ENCODE results near the gene NOX3. TPM values are rescaled to one million over a fixed set of nuclear protein-coding genes. Genes with fewer than 3 reads are reported as not detected.

NOX3 gene
- polyA plus RNA-seq, 3 donors, result 1.5 to 2.1 (median 1.9) TPM

DNA sequence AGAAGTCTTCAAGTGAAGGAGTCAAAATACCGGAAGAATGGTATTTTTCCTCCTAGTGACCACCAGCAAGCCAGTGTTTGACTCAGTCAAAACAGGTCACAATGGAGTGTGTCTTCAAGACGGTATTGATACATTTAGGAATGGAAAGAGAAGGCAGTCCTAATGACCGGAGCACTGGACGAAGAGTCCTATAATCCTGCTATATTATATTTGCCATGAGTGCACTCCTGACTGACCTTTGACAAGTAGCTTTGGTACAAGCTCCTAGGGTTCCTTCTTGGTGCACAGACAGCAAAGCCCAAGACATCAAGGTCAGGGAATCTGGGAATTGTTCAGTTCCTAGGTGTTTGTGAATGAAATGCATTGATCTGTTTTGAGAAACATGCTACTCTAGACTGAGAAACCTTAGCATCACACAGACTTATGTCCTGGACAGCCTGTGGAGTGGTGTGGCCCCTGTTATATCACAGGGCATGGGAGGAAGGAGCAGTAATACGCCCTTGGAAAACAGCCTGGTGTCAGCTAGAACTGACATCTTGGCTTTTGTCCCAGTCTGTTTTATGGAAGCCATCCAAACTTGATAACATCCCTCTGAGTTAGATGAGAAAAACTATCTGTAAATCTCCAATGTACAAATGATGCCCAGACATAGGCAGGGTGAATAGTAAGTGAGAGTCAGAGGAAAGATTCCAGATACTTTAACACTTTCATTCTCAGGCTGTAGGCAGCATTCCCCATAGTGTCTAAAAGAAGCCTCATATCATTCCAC, 18.5 kb downstream of the NOX3 start:
- DNase-seq (ENCODE audit: low read depth in 3 of 3, low spot score in 2 of 3), result no peak

- DNase-seq (ENCODE audit: low read depth in 3 of 3, low spot score in 2 of 3), result no peak
These were observed 20.7 kb downstream of the NOX3 start for GRCh38 chr6:155434829-155435423.

- no peak for DNase-seq (ENCODE audit: low read depth in 3 of 3, low spot score in 2 of 3)
These were observed 21.5 kb downstream of the NOX3 start for GRCh38 chr6:155434096-155434495.

DNA sequence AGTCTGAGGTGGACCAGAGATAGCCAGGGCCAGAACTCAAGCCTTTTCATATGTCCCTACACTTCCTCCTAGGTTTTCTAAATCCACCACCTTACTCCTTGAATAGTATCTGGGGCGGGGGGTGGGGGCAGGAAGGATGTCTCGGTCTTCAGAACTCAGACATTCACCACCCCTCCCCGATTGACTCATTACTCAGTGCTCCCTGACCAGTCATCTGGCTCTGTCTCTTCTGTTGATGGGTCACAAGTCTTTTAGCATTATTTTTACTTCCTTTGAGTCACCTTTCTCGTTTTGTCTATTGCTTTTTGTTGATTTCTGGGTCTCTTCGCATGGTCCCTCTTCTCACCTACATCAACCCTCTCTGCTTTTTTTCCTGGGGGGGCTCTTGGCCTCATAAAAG, 23.3 kb downstream of the NOX3 start:
- DNase-seq (ENCODE audit: low read depth in 3 of 3, low spot score in 2 of 3), result no peak

DNA sequence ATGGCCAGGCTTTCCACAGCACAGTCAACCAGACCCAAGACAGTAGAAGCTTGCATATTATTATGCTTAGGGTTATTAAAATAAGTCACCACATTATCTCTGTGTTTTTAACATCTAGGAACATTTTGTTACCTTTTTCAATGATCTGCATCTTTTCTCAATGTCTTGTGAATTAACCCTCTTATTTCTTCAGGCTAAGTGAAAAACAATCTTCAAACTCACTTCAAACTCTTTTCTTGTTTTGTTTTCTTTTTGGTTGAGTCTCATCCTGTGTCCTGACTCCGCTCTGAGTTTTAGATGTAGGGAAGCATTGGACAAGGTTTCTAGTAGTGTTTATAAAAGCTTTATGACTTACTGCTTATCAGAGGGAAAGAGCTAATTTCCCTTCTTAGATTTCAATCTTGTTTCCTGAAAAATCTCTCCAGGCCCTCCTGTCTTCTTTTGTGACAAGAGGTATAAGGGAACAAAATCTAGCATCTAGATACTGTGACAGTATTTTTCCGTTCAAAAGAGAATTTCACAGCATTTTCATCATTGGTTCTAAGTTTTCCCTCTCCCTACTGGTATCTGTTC, 26.2 kb downstream of the NOX3 start:
- DNase-seq (ENCODE audit: low read depth in 3 of 3, low spot score in 2 of 3), result no peak

DNA sequence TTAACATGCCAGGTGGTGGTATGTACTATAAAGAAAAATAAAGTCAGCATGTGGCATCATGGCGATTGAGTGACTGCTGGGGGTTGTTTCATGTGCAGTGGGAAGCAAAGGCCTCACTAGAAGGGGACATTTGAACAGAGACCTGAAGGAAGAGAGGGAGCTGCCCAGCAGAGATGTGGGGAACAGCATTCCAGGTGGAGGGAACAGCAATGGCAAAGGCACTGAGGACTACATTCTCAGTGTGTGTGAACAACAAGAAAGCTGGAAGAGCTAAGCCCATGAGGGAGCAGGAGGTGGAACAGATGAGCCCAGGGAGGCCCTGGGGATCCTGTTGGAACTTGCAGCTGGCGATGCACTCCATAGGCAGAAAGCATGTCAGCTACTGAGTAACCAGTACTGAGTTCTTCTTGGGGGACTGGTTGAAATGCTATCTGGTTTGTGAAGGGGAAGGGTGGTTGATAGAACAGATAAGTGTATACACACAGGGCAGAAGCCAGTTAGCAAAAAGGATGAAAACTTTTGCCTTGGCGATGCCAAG, 29.2 kb downstream of the NOX3 start:
- no peak for DNase-seq (ENCODE audit: low read depth in 3 of 3, low spot score in 2 of 3)

GRCh38 chr6:155424181-155424580, 31.5 kb downstream of the NOX3 start:
- DNase-seq (ENCODE audit: low read depth in 3 of 3, low spot score in 2 of 3), result no peak

GRCh38 chr6:155422635-155423034, 33.0 kb downstream of the NOX3 start:
- no peak for DNase-seq (ENCODE audit: low read depth in 3 of 3, low spot score in 2 of 3)

GRCh38 chr6:155420492-155420891, 35.1 kb downstream of the NOX3 start:
- DNase-seq (ENCODE audit: low read depth in 3 of 3, low spot score in 2 of 3), result no peak

DNA sequence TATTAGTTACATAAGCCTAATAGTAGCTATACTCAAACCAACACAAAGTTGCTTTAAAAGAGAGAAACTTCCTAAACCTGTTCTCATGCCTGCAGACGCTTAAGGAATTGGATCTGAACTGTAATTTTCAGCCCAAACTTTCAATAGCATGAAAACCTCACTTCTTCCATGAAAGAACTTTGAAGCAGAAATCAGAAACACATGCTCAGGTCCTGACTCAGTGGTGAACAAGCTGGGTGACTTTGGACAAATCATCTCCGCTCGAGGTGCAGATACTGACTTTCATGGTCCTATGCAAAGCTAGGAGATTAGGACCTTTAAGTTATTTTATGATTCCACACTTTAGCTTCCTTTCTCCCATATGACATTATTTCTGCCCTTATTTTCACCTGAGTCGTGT, 36.5 kb downstream of the NOX3 start:
- no peak for DNase-seq (ENCODE audit: low read depth in 3 of 3, low spot score in 2 of 3)

- DNase-seq (ENCODE audit: low read depth in 3 of 3, low spot score in 2 of 3), result no peak
These were observed 37.5 kb downstream of the NOX3 start for GRCh38 chr6:155418017-155418761.

DNA sequence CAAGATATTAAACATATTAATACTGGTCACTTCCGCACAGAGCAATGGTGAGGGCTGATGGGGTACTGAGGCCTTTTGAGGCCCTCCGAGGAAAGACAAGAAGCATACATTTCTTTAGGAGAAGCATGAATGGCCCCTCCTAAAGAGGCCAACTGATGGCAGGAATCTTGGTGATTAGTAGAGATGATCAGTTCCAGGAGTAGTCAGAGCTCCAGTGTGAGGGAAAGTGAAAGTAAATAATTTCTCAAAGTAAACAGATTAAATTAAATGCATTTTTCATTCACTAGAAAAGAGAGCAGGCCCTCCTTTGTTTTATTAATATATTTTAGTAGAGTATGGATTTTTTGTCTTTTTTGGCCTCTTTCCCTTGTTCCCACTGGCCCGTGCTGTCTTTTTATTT, 38.2 kb downstream of the NOX3 start:
- DNase-seq (ENCODE audit: low read depth in 3 of 3, low spot score in 2 of 3), result no peak

- no peak for DNase-seq (ENCODE audit: low read depth in 3 of 3, low spot score in 2 of 3)
These were observed 39.7 kb downstream of the NOX3 start for GRCh38 chr6:155415953-155416352.

- no peak for DNase-seq (ENCODE audit: low read depth in 3 of 3, low spot score in 2 of 3)
These were observed 41.6 kb downstream of the NOX3 start for GRCh38 chr6:155414049-155414448.

- no peak for DNase-seq (ENCODE audit: low read depth in 3 of 3, low spot score in 2 of 3)
These were observed 43.3 kb downstream of the NOX3 start for GRCh38 chr6:155412335-155412734.

DNA sequence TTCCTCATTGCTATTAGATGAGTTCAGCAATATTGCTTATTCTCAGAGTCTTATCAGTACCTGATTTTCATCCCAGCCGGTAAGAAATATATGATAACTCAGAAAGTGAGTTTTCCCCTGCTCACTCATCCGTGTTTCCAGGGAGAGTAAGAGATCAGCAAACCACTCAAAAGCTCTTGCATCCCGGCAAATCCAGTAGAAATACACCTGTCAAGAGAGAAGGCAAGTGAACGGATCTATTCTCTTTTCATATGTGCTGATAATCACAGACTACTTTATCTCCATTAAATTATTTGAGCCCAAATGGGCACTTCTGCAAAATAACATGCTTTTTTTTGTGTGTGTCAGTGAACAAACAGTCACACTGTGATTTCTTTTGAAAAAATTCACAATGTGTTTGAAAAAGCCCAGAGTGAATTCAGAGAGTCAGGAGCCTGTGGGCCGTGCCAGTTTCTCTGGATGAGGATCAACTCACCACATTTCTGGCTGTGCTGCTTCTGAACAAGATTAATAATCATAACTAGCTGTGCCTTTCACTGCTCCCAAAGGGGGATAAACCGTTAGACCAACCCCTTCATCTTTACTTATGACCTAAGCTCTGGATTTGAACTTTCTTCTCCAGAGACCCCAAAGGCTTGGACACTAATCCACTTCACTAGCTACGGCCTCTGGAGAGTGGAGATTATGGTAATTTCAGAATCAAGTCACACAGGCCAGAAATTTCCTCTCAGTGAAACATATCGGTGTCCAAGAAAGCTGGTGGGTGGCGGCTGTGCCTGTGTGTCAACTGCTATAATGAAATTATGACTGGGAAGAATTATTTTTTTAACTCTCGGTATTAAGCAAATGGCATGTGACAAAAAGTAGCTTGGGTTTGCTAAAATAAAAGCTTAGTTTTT, 44.2 kb downstream of the NOX3 start:
- DNase-seq (ENCODE audit: low read depth in 3 of 3, low spot score in 2 of 3), result no peak

DNA sequence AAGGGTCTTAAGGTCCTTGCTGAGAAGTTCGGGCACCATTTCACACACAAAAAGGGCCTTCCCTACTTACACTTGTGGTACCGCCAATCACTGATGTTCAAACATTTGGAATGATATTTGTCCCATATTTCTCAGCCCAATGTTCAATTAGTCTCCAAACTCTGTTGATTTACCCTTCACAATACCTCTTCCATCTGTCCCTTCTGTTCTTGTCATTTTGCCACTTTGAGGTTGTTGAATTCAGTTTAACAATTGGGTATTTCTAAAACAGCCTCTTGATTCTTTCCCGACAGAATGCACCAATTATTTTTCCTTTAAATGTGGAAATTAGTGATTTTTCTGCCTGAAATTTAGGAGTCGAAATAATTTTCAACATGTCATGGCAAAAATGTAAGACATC, 46.2 kb downstream of the NOX3 start:
- no peak for DNase-seq (ENCODE audit: low read depth in 3 of 3, low spot score in 2 of 3)

- no peak for DNase-seq (ENCODE audit: low read depth in 3 of 3, low spot score in 2 of 3)
These were observed 46.7 kb downstream of the NOX3 start for GRCh38 chr6:155408981-155409380.

DNA sequence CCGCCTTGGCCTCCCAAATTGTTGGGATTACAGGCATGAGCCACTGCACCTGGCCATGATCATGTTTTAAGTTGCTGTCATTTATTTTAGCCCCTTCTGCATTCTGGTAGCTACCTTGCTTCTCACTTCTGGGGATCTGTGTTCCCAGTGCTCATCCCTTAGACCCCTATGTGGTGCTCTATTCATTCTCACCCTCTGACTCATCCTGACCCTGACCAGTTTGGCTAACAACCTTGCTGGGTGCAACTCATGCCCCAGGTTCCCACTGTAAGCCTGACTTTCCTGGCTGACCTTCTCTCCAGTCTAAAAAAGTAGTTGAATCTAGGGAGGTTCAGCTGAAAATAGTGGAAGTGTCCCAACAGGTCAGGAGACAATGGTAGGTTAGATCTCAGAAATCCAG, 47.4 kb downstream of the NOX3 start:
- DNase-seq (ENCODE audit: low read depth in 3 of 3, low spot score in 2 of 3), result no peak

- no peak for DNase-seq (ENCODE audit: low read depth in 3 of 3, low spot score in 2 of 3)
These were observed 48.8 kb downstream of the NOX3 start for GRCh38 chr6:155406801-155407200.

Data from right renal cortex interstitium (tissue), 3 donors.